ENCODE data around the gene UBR3. TPM values are rescaled to one million over a fixed set of nuclear protein-coding genes. Genes with fewer than 3 reads are reported as not detected.
"Not testable (repeated sequence)": the region's sequence is repeated elsewhere in the genome, so short reads cannot be mapped to it uniquely, and the experiment has no call there.

Gene UBR3
- polyA plus RNA-seq, 1 donor = 24.0 TPM

- not testable (repeated sequence) for H3K36me3 ChIP-seq (ENCODE audit: control insufficient read depth, insufficient read depth, low read length); H3K9me3 ChIP-seq (ENCODE audit: control insufficient read depth, low read depth, low read length); DNase-seq; H3K4me3 ChIP-seq (ENCODE audit: low read length); H3K27me3 ChIP-seq (ENCODE audit: control insufficient read depth, insufficient read depth, low read length); H3K27ac ChIP-seq (ENCODE audit: low read length); H3K4me1 ChIP-seq (ENCODE audit: control insufficient read depth, insufficient read depth, low read length)
- no CpG with 5 or more reads among the region's 6 CpGs for WGBS (ENCODE audit: insufficient coverage, low lambda C conversion rate)
Measured at GRCh38 chr2:169866230-169866629, 39.0 kb downstream of the UBR3 start.

GRCh38 chr2:169867579-169867978, 40.3 kb downstream of the UBR3 start:
- no peaks in the 10 kb centered on the region for H3K36me3 ChIP-seq (ENCODE audit: control insufficient read depth, insufficient read depth, low read length)
- no peaks in the 10 kb centered on the region for H3K4me1 ChIP-seq (ENCODE audit: control insufficient read depth, insufficient read depth, low read length)
- no peaks in the 10 kb centered on the region for H3K27me3 ChIP-seq (ENCODE audit: control insufficient read depth, insufficient read depth, low read length)
- no peaks in the 10 kb centered on the region for H3K9me3 ChIP-seq (ENCODE audit: control insufficient read depth, low read depth, low read length)
- no peak overlapping the region for H3K4me3 ChIP-seq (ENCODE audit: low read length)
- H3K27ac ChIP-seq (ENCODE audit: low read length) = no peak overlapping the region
- 100% methylated on average over 2 of the region's 3 CpGs for WGBS (ENCODE audit: insufficient coverage, low lambda C conversion rate)
- DNase-seq = no peak

GRCh38 chr2:169868951-169869350, 41.7 kb downstream of the UBR3 start:
- 83% methylated on average over 3 of the region's 7 CpGs for WGBS (ENCODE audit: insufficient coverage, low lambda C conversion rate)
- Histone ChIP-seq H3K4me3 (ENCODE audit: low read length) (no peak overlapping the region), H3K9me3 (ENCODE audit: control insufficient read depth, low read depth, low read length) (no peaks in the 10 kb centered on the region)

GRCh38 chr2:169871369-169871768, 44.1 kb downstream of the UBR3 start:
- WGBS (ENCODE audit: insufficient coverage, low lambda C conversion rate) = 92% methylated on average over 2 of the region's 9 CpGs
- H3K4me1 ChIP-seq (ENCODE audit: control insufficient read depth, insufficient read depth, low read length) = not testable (repeated sequence)

More at GRCh38 chr2:169868951-169869350, 41.7 kb downstream of the UBR3 start:
- Histone ChIP-seq H3K27ac (ENCODE audit: low read length) (no peak overlapping the region), H3K4me1 (ENCODE audit: control insufficient read depth, insufficient read depth, low read length) (no peaks in the 10 kb centered on the region), H3K36me3 (ENCODE audit: control insufficient read depth, insufficient read depth, low read length) (no peaks in the 10 kb centered on the region), H3K27me3 (ENCODE audit: control insufficient read depth, insufficient read depth, low read length) (no peaks in the 10 kb centered on the region)
- no peak for DNase-seq

GRCh38 chr2:169871994-169872393, 44.7 kb downstream of the UBR3 start:
- Histone ChIP-seq H3K27ac (ENCODE audit: low read length) (no peak overlapping the region), H3K4me1 (ENCODE audit: control insufficient read depth, insufficient read depth, low read length) (no peaks in the 10 kb centered on the region), H3K27me3 (ENCODE audit: control insufficient read depth, insufficient read depth, low read length) (no peaks in the 10 kb centered on the region), H3K9me3 (ENCODE audit: control insufficient read depth, low read depth, low read length) (no peaks in the 10 kb centered on the region), H3K4me3 (ENCODE audit: low read length) (no peak overlapping the region), H3K36me3 (ENCODE audit: control insufficient read depth, insufficient read depth, low read length) (peaks cover 6% of the 10 kb centered on the region)
- no peak for DNase-seq
- no CpG with 5 or more reads among the region's 1 CpG for WGBS (ENCODE audit: insufficient coverage, low lambda C conversion rate)

More at GRCh38 chr2:169871369-169871768, 44.1 kb downstream of the UBR3 start:
- not testable (repeated sequence) for H3K27ac ChIP-seq (ENCODE audit: low read length); H3K4me3 ChIP-seq (ENCODE audit: low read length); H3K36me3 ChIP-seq (ENCODE audit: control insufficient read depth, insufficient read depth, low read length); DNase-seq; H3K9me3 ChIP-seq (ENCODE audit: control insufficient read depth, low read depth, low read length); H3K27me3 ChIP-seq (ENCODE audit: control insufficient read depth, insufficient read depth, low read length)

- H3K27me3 ChIP-seq (ENCODE audit: control insufficient read depth, insufficient read depth, low read length) = no peaks in the 10 kb centered on the region
- H3K9me3 ChIP-seq (ENCODE audit: control insufficient read depth, low read depth, low read length) = no peaks in the 10 kb centered on the region
- peak; percentile 4 to 5 for DNase-seq
- H3K4me1 ChIP-seq (ENCODE audit: control insufficient read depth, insufficient read depth, low read length) = no peaks in the 10 kb centered on the region
- peaks cover 6% of the 10 kb centered on the region for H3K36me3 ChIP-seq (ENCODE audit: control insufficient read depth, insufficient read depth, low read length)
- no peak overlapping the region for H3K27ac ChIP-seq (ENCODE audit: low read length)
- no peak overlapping the region for H3K4me3 ChIP-seq (ENCODE audit: low read length)
Measured at GRCh38 chr2:169877398-169877797, 50.1 kb downstream of the UBR3 start.

GRCh38 chr2:169887120-169887519, 59.9 kb downstream of the UBR3 start:
- Histone ChIP-seq H3K27me3 (ENCODE audit: control insufficient read depth, insufficient read depth, low read length) (no peaks in the 10 kb centered on the region), H3K36me3 (ENCODE audit: control insufficient read depth, insufficient read depth, low read length) (peaks cover 3% of the 10 kb centered on the region), H3K4me3 (ENCODE audit: low read length) (no peak overlapping the region), H3K9me3 (ENCODE audit: control insufficient read depth, low read depth, low read length) (no peaks in the 10 kb centered on the region), H3K27ac (ENCODE audit: low read length) (no peak overlapping the region), H3K4me1 (ENCODE audit: control insufficient read depth, insufficient read depth, low read length) (no peaks in the 10 kb centered on the region)
- 100% methylated on average over 1 of the region's 1 CpG for WGBS (ENCODE audit: insufficient coverage, low lambda C conversion rate)
- DNase-seq = no peak

GRCh38 chr2:169891593-169892298, 64.5 kb downstream of the UBR3 start:
- H3K27ac ChIP-seq (ENCODE audit: low read length) = no peak overlapping the region
- H3K4me3 ChIP-seq (ENCODE audit: low read length) = no peak overlapping the region
- peak in 1 of 2 donors; percentile 5 for DNase-seq
- H3K4me1 ChIP-seq (ENCODE audit: control insufficient read depth, insufficient read depth, low read length) = no peaks in the 10 kb centered on the region
- WGBS (ENCODE audit: insufficient coverage, low lambda C conversion rate) = no CpG with 5 or more reads among the region's 3 CpGs
- no peaks in the 10 kb centered on the region for H3K9me3 ChIP-seq (ENCODE audit: control insufficient read depth, low read depth, low read length)
- no peaks in the 10 kb centered on the region for H3K27me3 ChIP-seq (ENCODE audit: control insufficient read depth, insufficient read depth, low read length)
- peaks cover 9% of the 10 kb centered on the region for H3K36me3 ChIP-seq (ENCODE audit: control insufficient read depth, insufficient read depth, low read length)

GRCh38 chr2:169892951-169893350, 65.7 kb downstream of the UBR3 start:
- no peak for DNase-seq
- Histone ChIP-seq H3K9me3 (ENCODE audit: control insufficient read depth, low read depth, low read length) (no peaks in the 10 kb centered on the region), H3K4me1 (ENCODE audit: control insufficient read depth, insufficient read depth, low read length) (no peaks in the 10 kb centered on the region), H3K36me3 (ENCODE audit: control insufficient read depth, insufficient read depth, low read length) (peaks cover 10% of the 10 kb centered on the region), H3K4me3 (ENCODE audit: low read length) (no peak overlapping the region), H3K27ac (ENCODE audit: low read length) (no peak overlapping the region), H3K27me3 (ENCODE audit: control insufficient read depth, insufficient read depth, low read length) (no peaks in the 10 kb centered on the region)
- no CpG with 5 or more reads among the region's 1 CpG for WGBS (ENCODE audit: insufficient coverage, low lambda C conversion rate)

GRCh38 chr2:169895294-169895985, 68.2 kb downstream of the UBR3 start:
- peaks cover 11% of the 10 kb centered on the region for H3K36me3 ChIP-seq (ENCODE audit: control insufficient read depth, insufficient read depth, low read length)
- no peak for DNase-seq
- H3K27me3 ChIP-seq (ENCODE audit: control insufficient read depth, insufficient read depth, low read length) = no peaks in the 10 kb centered on the region
- H3K4me1 ChIP-seq (ENCODE audit: control insufficient read depth, insufficient read depth, low read length) = no peaks in the 10 kb centered on the region
- no peak overlapping the region for H3K27ac ChIP-seq (ENCODE audit: low read length)
- H3K4me3 ChIP-seq (ENCODE audit: low read length) = no peak overlapping the region
- 94% methylated on average over 3 of the region's 3 CpGs for WGBS (ENCODE audit: insufficient coverage, low lambda C conversion rate)
- H3K9me3 ChIP-seq (ENCODE audit: control insufficient read depth, low read depth, low read length) = no peaks in the 10 kb centered on the region

- DNase-seq = no peak
- Histone ChIP-seq H3K4me1 (ENCODE audit: control insufficient read depth, insufficient read depth, low read length) (no peaks in the 10 kb centered on the region), H3K27ac (ENCODE audit: low read length) (no peak overlapping the region), H3K4me3 (ENCODE audit: low read length) (no peak overlapping the region), H3K36me3 (ENCODE audit: control insufficient read depth, insufficient read depth, low read length) (peaks cover 11% of the 10 kb centered on the region), H3K9me3 (ENCODE audit: control insufficient read depth, low read depth, low read length) (no peaks in the 10 kb centered on the region), H3K27me3 (ENCODE audit: control insufficient read depth, insufficient read depth, low read length) (no peaks in the 10 kb centered on the region)
Measured at GRCh38 chr2:169897834-169898233, 70.6 kb downstream of the UBR3 start.
